ENCODE data around the gene NABP1. TPM values are rescaled to one million over a fixed set of nuclear protein-coding genes. Genes with fewer than 3 reads are reported as not detected.

NABP1 gene
- total RNA-seq, 1 donor from 2014 or later, result 33.0 TPM

DNA sequence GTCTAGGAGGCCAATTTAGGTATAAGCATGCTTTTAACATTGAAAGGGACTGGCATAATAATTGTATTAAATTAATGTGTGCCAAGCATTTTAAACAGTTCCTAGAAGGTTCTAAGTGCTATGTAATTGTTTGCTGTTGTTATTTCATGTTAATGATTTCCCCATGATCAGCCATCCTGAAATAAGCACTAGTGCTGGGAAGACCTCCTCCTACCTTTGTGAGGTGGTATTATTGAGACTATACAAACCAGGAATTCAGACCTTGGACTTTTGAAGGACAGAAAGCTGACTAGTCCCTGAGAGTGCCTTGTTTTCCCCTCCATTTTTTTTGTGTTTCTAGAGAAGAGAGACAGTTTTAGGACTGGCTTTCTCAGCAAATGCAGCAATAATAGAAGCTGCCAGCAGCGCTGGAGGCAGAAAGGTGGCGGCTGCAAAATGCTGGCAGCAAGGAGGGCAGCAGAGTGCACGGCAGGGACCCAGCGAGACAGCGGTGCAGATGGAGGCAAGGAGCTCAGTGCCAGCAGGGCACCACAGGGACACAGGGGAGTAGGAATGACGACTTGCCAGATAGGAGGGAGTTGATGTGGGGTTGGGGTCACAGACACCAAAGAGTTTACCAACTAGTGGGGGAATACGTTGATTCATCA, 25.3 kb downstream of the NABP1 start:
- no peak for DNase-seq (ENCODE audit: extremely low read depth, low read depth, low spot score)

DNA sequence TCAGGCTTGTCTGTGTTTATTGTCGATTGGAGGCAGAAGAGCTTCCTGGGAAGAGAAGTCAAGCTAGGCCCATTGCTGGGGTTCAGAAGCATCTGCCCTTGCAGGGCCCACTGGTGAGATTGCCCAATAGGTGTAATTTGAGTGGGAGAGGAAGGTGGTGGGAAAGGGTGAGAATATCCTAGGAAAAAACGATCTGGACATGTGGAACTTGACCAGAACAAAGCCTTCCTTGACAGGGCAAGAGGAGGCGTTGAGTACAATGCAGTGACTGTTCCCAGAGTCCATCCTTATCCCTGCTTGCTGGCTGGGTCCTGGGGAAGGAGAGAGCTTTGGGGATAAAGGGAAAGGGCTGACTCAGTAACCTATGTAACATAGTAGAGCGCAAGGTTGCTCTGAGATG, 27.1 kb downstream of the NABP1 start:
- DNase-seq (ENCODE audit: extremely low read depth, low read depth, low spot score), result no peak

DNA sequence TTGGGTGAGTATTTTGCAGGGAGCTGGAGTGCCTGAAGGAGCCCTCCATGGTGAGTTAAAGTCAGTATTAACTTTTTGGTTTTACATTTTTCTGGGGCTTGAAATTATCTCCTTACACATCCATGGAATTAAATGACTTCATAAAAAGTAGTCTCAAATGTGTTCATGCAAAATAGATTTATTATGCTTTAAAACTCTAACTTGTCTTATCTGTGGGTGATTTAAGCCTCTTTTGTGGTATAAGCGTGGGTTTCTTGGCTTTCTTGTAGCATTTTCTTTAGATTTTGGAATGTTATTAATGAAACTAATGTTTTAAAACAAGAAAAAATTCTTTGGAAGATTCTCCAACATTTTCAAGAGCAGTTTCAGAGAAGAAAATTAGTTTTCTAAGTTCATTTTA, 27.8 kb downstream of the NABP1 start:
- DNase-seq (ENCODE audit: extremely low read depth, low read depth, low spot score), result no peak

DNA sequence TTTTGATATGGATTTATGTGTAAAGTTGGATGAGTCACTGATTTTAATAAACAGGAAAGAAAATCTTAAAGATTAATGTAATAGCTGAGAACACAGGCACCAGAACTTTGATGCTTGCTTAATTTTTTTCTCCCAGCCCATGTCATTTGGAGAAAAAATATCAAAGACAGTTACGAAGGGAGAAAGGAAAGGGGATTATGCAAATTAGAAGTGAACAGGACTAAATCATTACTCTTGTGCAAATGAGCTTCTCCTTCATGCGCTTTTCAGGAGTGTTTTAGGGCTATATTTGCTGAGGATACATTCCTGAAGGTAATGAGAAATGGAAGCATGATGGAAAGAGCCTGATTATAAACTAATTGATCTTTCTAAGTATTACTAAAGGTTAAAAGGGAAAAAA, 28.9 kb downstream of the NABP1 start:
- DNase-seq (ENCODE audit: extremely low read depth, low read depth, low spot score), result no peak

DNA sequence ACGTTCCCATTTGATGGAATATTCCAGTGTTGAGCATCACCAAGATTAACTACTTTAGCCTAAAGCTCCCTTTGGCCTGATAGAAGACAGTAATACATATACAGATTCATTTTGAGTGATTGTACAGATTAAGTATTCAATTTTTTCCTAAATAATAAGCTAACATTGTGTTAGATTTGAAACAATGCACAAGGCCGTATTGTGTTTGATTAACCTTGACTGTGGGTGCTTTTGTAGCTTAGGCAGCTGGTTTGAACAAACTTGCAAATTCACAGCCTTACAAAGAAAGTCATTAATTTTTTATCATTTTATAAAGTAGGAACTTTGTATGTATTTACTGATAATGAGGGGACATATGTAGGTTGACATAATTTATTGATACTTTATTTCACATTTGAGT, 29.6 kb downstream of the NABP1 start:
- no peak for DNase-seq (ENCODE audit: extremely low read depth, low read depth, low spot score)

DNA sequence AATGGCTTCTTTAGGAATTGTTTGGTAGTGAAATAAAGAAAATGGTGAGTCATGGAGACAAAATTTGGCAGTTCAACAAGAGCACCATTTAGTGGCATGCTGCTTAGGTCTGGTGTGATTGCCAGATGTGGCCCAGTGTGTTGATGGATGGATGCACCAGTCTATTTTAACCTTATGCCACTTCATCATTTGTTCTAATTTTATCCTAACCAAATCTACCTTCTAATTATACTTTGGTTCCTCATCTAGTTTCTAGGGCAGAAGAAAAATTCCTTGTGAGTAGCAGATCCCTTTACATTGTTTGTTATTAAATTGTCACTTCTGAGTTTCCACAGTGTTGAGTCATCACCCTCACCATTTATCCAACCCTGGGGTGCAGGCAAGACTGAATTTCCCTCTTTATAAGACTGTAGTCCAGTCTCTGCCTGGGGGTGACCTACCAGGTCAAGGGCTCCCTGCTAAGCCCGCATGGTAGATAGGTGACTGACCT, 32.5 kb downstream of the NABP1 start:
- no peak for DNase-seq (ENCODE audit: extremely low read depth, low read depth, low spot score)

DNA sequence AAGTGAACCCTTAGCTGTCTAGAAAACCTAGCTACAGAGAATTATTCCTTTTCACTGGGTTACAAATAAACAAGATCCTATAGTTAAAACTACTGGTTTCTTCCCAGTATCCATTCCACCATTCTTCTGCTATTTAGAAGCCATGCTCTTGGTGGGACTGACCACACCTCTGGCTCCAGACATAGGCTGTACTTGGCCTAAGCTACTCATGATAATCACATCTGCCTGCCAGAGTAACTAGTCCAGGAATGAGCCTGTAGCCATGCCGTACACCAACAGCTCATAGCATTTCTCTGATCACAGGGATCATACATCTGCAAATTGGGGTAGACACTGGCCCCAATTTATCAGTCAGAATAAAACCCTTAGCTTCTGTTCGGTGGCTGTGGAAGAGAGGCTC, 33.7 kb downstream of the NABP1 start:
- DNase-seq (ENCODE audit: extremely low read depth, low read depth, low spot score), result no peak

DNA sequence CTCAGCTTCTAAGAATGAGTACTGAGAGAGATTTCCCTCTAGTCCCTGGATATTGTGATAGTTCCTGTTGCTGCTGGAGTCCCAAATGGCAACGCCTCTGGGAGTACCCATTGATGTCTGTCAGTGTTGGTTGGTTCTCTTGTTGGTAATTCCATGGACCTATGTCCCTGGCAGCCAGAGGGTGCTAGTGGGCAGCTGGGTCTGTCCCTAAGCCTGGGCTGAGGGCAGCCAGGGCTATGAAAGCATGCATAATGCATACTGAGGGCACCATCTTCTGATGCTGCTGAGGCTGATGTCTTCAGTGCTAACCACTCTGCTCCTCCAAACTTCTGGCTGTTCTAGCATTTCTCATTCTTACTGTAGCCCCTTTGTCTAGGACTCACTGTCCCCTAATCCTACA, 35.9 kb downstream of the NABP1 start:
- DNase-seq (ENCODE audit: extremely low read depth, low read depth, low spot score), result no peak

DNA sequence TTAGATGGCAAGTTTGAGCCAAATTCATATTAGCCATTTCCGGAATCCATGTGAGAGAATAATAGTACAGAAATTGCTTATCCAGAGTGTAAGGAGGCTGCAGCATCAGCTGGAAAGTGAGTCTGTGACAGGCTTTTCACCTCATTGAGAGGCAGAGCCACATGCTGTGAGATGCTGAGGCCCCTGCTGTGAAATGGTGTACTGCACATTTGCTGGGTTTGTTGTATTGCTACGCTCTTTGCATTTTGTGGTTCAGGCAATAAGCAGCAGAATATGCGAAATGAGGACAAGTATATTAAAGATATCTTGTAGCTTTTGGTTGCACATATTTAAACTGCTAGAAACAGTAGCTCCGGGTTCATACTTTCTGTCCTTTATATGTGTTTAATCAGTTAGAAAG, 37.0 kb downstream of the NABP1 start:
- no peak for DNase-seq (ENCODE audit: extremely low read depth, low read depth, low spot score)

DNA sequence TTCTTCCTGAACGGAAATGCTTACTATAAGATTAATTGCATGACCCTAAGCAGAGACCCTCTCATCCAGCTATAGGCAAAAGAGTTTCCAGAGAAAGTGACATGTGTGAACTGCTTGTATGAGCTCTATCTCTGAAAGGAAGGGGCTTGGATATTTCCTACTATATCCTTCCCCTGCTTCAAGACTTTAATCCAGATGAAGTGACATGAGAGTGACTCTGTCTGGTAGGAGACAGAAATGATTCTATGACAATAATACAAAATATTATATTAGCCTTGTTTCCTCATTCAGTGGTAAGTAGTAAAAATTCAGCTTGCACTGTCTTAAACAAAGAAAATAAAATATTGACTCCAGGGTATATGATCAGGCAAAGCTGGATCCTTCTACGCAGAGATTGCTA, 37.5 kb downstream of the NABP1 start:
- DNase-seq (ENCODE audit: extremely low read depth, low read depth, low spot score), result no peak

DNA sequence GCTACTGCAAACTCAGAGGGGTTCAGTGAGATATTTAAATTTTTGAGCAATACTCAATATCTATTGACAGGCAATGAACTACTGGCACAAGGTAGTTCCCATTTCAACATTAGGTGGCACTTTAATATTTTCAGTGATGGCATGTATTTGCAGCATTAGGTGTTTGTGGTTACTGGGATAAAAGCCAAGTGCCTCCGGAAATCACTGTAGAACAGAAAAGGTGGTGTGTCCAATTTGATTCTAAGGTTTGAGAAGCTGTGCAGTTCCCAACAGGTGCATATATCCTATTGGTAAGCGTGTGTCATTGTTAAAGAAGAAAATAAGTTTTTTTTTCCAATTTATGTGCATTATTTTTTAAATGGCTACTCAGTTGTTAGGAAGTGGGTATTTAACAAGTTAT, 41.3 kb downstream of the NABP1 start:
- DNase-seq (ENCODE audit: extremely low read depth, low read depth, low spot score), result no peak

DNA sequence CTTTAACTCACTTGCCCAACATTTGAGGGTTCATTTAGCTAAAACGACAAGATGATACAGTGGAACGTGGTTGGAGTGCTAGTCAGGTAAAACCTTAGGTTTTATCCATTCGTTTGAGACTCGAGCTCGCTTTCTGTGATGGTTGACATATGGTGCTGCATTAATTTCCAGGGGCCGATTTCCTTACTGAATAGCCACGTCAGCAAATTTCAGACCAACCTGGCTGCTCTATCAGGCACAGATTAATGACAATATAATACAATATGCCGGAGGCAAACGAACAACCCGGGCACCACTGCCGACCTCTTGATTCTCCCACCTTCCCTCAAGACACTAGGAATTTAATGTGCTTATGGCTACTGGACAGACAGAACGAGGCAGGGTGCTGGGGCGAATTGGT, 42.0 kb downstream of the NABP1 start:
- DNase-seq (ENCODE audit: extremely low read depth, low read depth, low spot score), result no peak

DNA sequence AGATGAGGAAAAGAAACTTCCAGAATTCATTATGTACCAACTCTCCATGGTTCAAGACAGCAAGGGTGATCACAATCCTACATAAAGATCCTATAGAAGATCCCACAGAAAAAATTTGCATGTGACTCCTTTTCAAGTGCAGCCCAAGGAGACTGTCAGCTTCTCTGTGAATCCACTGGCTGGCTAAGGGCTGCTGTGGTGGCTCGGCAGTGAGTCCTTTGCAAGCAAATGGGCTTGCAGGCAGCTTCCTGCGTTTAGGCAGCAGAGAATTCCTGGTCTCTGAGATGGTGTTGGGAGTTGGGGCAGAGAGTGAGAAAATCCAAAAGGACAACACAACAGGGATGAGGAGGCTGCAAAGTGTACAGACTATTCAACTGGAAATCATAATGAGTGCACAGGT, 43.4 kb downstream of the NABP1 start:
- no peak for DNase-seq (ENCODE audit: extremely low read depth, low read depth, low spot score)

DNA sequence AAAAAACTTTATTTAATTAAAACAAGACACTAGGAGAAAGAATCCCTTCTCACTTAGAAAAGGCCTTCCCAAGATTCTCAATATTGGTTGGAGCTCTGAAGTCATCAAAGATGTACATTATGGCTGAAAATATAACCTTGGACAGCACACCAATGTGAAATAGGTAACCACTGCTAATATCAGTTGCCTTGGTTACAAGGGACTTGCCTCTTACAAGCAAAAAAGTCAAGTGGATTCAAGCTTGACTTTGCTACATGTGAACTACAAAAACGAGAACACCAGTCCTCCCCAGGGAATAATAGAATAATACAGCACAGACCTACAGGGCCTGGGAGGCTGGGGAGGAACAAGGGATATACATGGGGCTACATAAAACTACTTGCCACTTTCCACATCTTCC, 46.1 kb downstream of the NABP1 start:
- DNase-seq (ENCODE audit: extremely low read depth, low read depth, low spot score), result no peak

DNA sequence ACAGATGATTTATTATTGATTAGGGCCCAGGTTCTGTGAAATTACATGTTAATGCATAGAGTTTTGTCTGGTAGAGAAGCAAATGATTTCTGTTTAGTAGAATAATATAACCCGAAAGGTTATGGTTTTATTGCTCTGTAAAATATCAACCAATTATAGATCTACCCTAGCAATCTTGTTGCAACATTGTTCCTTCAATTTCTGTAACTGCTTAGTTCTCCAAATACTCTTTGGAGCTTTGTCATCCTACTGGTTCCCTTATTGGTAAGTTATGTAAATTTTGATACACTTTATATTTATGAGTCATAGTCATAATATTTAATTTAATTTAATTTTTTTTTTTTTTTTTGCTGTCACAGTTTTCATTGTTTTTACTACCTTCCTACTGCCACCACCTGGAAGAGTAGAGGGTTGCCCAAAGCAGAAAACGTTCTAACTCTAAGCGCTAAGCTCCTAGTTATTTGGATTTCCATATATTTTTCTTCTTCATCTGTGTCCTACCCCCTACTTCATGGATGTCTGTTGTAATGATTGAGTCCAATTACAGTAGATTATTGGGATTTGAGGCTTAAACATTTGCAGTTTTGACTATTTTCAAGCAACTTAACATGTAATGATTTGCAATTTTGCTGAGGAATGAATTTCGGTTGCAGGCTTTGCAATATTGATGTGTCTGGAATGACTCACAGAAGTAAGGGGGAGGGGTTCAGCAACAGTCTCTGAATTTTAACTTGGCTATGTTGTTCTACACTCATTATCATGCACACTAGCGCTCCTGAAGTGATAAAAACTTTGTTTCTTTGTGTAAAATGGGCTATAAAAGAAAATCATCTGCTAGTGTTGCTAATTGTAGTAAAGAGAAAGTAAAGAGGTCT, 51.1 kb downstream of the NABP1 start:
- no peak for DNase-seq (ENCODE audit: extremely low read depth, low read depth, low spot score)

DNA sequence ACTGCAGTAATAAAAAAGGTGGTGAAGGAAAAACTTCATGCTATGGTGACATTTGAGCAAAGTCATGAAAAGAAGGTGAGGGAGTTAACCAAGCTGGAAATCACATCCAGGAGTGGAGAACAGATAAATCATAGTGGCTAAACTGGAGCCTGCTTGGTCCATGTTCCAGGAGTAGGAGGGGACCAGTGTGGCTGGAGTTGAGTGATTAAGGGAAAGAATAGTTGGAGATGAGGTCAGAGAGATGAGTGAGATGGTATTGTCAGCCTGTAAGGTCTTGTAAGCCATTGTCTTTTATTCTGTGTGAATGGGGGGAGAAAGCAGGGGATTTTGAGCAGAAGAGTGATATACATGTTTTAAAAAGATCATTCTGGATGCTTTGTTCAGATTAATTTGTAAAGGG, 52.3 kb downstream of the NABP1 start:
- DNase-seq (ENCODE audit: extremely low read depth, low read depth, low spot score), result no peak

Other genes starting within 250 kb of the NABP1 start
- gene CAVIN2, start 169.0 kb downstream of the NABP1 start, total RNA-seq, result 240 and 291 TPM in 2 replicates